GM12878 (cell line): Measurements from ENCODE around the gene CHMP1B. TPM values are rescaled to one million over a fixed set of nuclear protein-coding genes. Genes with fewer than 3 reads are reported as not detected.

Experiments used
- ATAC-seq: fragments of 200-7000 bp; cut with Tn5 transposase; 3 replicates; pipeline ENCODE4 v1.9.1; 2020; ENCODE audit warnings: mild to moderate bottlenecking, moderate library complexity
- BruUV-seq: library from RNA; stranded (reverse); fragments of 400-500 nt; replicated peaks from 2 replicates; lab custom pipeline; 2021; lab: Mats Ljungman, UMichigan
- CTCF ChIA-PET: fragments of 300-600 bp; sonication (Branson Sonifier 250); formaldehyde crosslinking; extraction: SDS; loops from one replicate; lab custom pipeline; 2021; ENCODE audit warnings: inconsistent platforms; lab: Yijun Ruan, JAX
- POLR2A ChIA-PET: fragments of 350-600 bp; formaldehyde crosslinking; extraction: SDS; loops from one replicate; lab custom pipeline; 2021; ENCODE audit warnings: inconsistent platforms; lab: Charles Lee
- RAD21 ChIA-PET: fragments of 300-600 bp; sonication (Branson Sonifier 250); formaldehyde crosslinking; loops from one replicate; lab custom pipeline; 2023; ENCODE audit warnings: antibody characterized with exemption; ENCODE audit not compliant: unreplicated experiment; lab: Charles Lee
- SMC1A ChIA-PET: fragments of 300-600 bp; sonication (Branson Sonifier 250); formaldehyde crosslinking; loops from one replicate; lab custom pipeline; 2023; ENCODE audit not compliant: unreplicated experiment, uncharacterized antibody; lab: Charles Lee
- DNase-seq: peaks from one replicate; pipeline ENCODE4 v3.0.0-alpha.2; 2011; ENCODE audit warnings: low read depth, low spot score
- FAIRE-seq: peaks from 3 replicates; lab custom pipeline; 2011; peaks lifted over from hg19 to GRCh38; lab: Jason Lieb, UNC
- H2AFZ ChIP-seq: 2 replicates; pipeline ENCODE4 v1.6.0; 2011; ENCODE audit warnings: low read depth, low read length, control low read depth; ENCODE audit not compliant: control insufficient read depth
- H3K27ac ChIP-seq: 2 replicates; pipeline ENCODE4 v1.5.1; 2011; ENCODE audit warnings: control low read depth; ENCODE audit not compliant: control insufficient read depth, insufficient read depth
- H3K27me3 ChIP-seq, 2 experiments: replicated peaks in 1 of 2; 2 replicates each; pipeline versions ENCODE4 v1.6.0 to v1.6.1; 2011; ENCODE audit warnings: low read length in 1 of 2; ENCODE audit not compliant: control insufficient read depth in 2 of 2, insufficient read depth in 2 of 2
- H3K36me3 ChIP-seq, 2 experiments: 2 replicates each; pipeline ENCODE4 v1.5.1; 2011; ENCODE audit warnings: low read length in 1 of 2; ENCODE audit not compliant: control insufficient read depth in 2 of 2, insufficient read depth in 2 of 2
- H3K4me1 ChIP-seq: 2 replicates; pipeline ENCODE4 v1.6.1; 2011; ENCODE audit warnings: mild to moderate bottlenecking, low read length, moderate library complexity, mixed read lengths; ENCODE audit not compliant: control insufficient read depth, insufficient read depth
- H3K4me2 ChIP-seq: 2 replicates; pipeline ENCODE4 v1.6.0; 2011; ENCODE audit warnings: control low read depth; ENCODE audit not compliant: control insufficient read depth, insufficient read depth
- H3K4me3 ChIP-seq: fragments of 200-600 bp; sonication (generic); 2 replicates; pipeline ENCODE4 v1.5.1; 2016
- H3K79me2 ChIP-seq: 2 replicates; pipeline ENCODE4 v1.6.0; 2011; ENCODE audit warnings: low read length; ENCODE audit not compliant: control insufficient read depth, insufficient read depth
- H3K9ac ChIP-seq: 2 replicates; pipeline ENCODE4 v1.8.0; 2011; ENCODE audit warnings: low read length, control low read depth, mixed read lengths; ENCODE audit not compliant: control insufficient read depth, insufficient read depth
- H3K9me3 ChIP-seq: replicated peaks from 3 replicates; pipeline ENCODE4 v1.5.1; 2011; ENCODE audit warnings: mild to moderate bottlenecking, low read length; ENCODE audit not compliant: control insufficient read depth, insufficient read depth
- H4K20me1 ChIP-seq: 2 replicates; pipeline ENCODE4 v1.6.0; 2011; ENCODE audit not compliant: control insufficient read depth, insufficient read depth
- ASH2L ChIP-seq: fragments of 300-600, 200-600 bp; sonication (generic); IDR thresholded peaks from 2 replicates; pipeline ENCODE4 v1.6.1; 2017; ENCODE audit warnings: low read depth, mild to moderate bottlenecking, borderline replicate concordance
- CEBPZ ChIP-seq: fragments of 150-350 bp; IDR thresholded peaks from 2 replicates; pipeline ENCODE4 v1.6.1; 2016; ENCODE audit warnings: low read depth, low read length
- ETV6 ChIP-seq, 2 experiments: fragments of 450-650 bp in 1 of 2; IDR thresholded peaks in 1 of 2; conservative IDR thresholded peaks in 1 of 2; 2 replicates each; pipeline ENCODE4 v1.6.1; 2014; ENCODE audit warnings: antibody characterized with exemption in 1 of 2, borderline replicate concordance in 1 of 2, low read depth in 1 of 2, mild to moderate bottlenecking in 1 of 2, moderate library complexity in 1 of 2
- JUND ChIP-seq: IDR thresholded peaks from 2 replicates; pipeline ENCODE4 v1.6.1; 2012; ENCODE audit warnings: low read depth, mild to moderate bottlenecking, low read length, improper control_type of control experiment, moderate library complexity
- MLLT1 ChIP-seq: fragments of 450-650 bp; IDR thresholded peaks from 2 replicates; pipeline ENCODE4 v1.6.1; 2016; ENCODE audit warnings: mild to moderate bottlenecking
- NFXL1 ChIP-seq: fragments of 450-650 bp; IDR thresholded peaks from 2 replicates; pipeline ENCODE4 v1.6.1; 2017; ENCODE audit warnings: antibody characterized with exemption, mild to moderate bottlenecking, borderline replicate concordance
- PAX8 ChIP-seq: fragments of 450-650 bp; IDR thresholded peaks from 2 replicates; pipeline ENCODE4 v1.6.1; 2017; ENCODE audit warnings: mild to moderate bottlenecking, moderate library complexity
- PBX3 ChIP-seq: IDR thresholded peaks from 2 replicates; pipeline ENCODE4 v1.6.1; 2011; ENCODE audit warnings: mild to moderate bottlenecking, low read depth, low read length, moderate library complexity; ENCODE audit not compliant: insufficient replicate concordance
- SMAD5 ChIP-seq: IDR thresholded peaks from 2 replicates; pipeline ENCODE4 v1.6.1; 2016; ENCODE audit warnings: antibody characterized with exemption, low read depth
- ZNF384 ChIP-seq: IDR thresholded peaks from 2 replicates; pipeline ENCODE4 v1.6.1; 2012; ENCODE audit warnings: low read depth, mild to moderate bottlenecking, low read length, improper control_type of control experiment, borderline replicate concordance
- ZNF687 ChIP-seq: fragments of 450-650 bp; IDR thresholded peaks from 2 replicates; pipeline ENCODE4 v1.6.1; 2017; ENCODE audit warnings: mild to moderate bottlenecking, moderate library complexity
- whole genome bisulfite sequencing: methylation state at CpG from one replicate; pipeline ENCODE4 v1.1.6; 2016; ENCODE audit warnings: low lambda C conversion rate; ENCODE audit not compliant: insufficient replicate concordance, insufficient coverage; ENCODE audit errors: missing lambda C conversion rate; 5-methylcytosine and 5-hydroxymethylcytosine counted together
- in situ Hi-C: fragments of 300-500 bp; cut with MboI; formaldehyde crosslinking; loops from 9 replicates; pipeline ENCODE4 v1.14.3; 2018; ENCODE audit warnings: mixed read lengths
- intact Hi-C: fragments of 100-400 bp; cut with micrococcal nuclease; formaldehyde crosslinking; loops from one replicate; pipeline ENCODE4 v1.14.2; 2022; ENCODE audit not compliant: unreplicated experiment
- polyA plus RNA-seq, 11 experiments: library from polyadenylated mRNA; depleted of rRNA in 4 of 11; unstranded in 6 of 11; stranded (reverse) in 5 of 11; fragments of >200 nt; fragmentation: Nextera tagmentation in 4 of 11; fragmentation: Illumina TruSeq in 1 of 11; extraction: Ambion mirVana in 4 of 11; extraction: Trizol in 1 of 11; gene quantifications; 1 replicate in 1 of 11; 2 replicates in 10 of 11; pipeline versions ENCODE4 v1.2.1 to v1.2.3, GENCODE V29; 2011 to 2016; ENCODE audit warnings: inconsistent platforms in 2 of 11, missing spikeins in 2 of 11, low read depth in 1 of 11
- total RNA-seq, 4 experiments: library from RNA; depleted of rRNA in 3 of 4; stranded (reverse); fragments of >200 nt in 3 of 4; fragmentation: Illumina TruSeq in 1 of 4; extraction: Trizol in 1 of 4; gene quantifications; 2 replicates each; pipeline versions ENCODE4 v1.2.1 to v1.2.3, GENCODE V29; 2013 to 2021

CHMP1B gene
- total and polyA plus RNA-seq, 10 of the 15 experiments (the other 5 are each of a cell fraction or from before 2014, with no cell fraction given): 8.5 to 24.0 (median 18.6) TPM

- ChIA-PET SMC1A (interaction anchor here (1.3 kb wide), 1 partner anchor 44 kb away, joined by 3 read pairs; no protein-coding TSS in a partner anchor), CTCF (interaction anchor here (1.1 kb wide), 1 partner anchor 144 kb away, joined by 3 read pairs; no protein-coding TSS in a partner anchor), RAD21 (no interaction called here), POLR2A (no interaction called here)
- DNase-seq (no peak), FAIRE-seq (no peak), ATAC-seq (no peak)
- Histone ChIP-seq H3K27ac (no peak overlapping the region), H3K79me2 (no peaks in the 10 kb centered on the region), H3K9ac (no peak overlapping the region), H2AFZ (no peak overlapping the region), H3K9me3 (no peaks in the 10 kb centered on the region), H3K4me3 (no peak overlapping the region), H3K36me3 (no peaks in the 10 kb centered on the region), H3K4me1 (no peaks in the 10 kb centered on the region), H3K4me2 (no peak overlapping the region), H3K27me3 (no peaks in the 10 kb centered on the region), H4K20me1 (no peaks in the 10 kb centered on the region)
- intact Hi-C loops (no loop called here), in situ Hi-C loops (no loop called here)
- WGBS: 93% methylated on average over 10 of the region's 10 CpGs
- BruUV-seq: no TSS peak
- TF ChIP-seq ZNF687: no peak
- no peak for TF ChIP-seq ETV6 (conservative IDR thresholded peaks at IDR 0.05 in 1 of 2, IDR thresholded peaks at IDR 0.05 in 1 of 2; ENCODE audit: borderline replicate concordance in 1 of 2, low read depth in 1 of 2)
- TF ChIP-seq NFXL1: no peak
- no peak for TF ChIP-seq PAX8
- TF ChIP-seq SMAD5: no peak
- no peak for TF ChIP-seq ASH2L
- no peak for TF ChIP-seq CEBPZ
- TF ChIP-seq ZNF384: no peak
- no peak for TF ChIP-seq MLLT1
- no peak for TF ChIP-seq JUND
- no peak for TF ChIP-seq PBX3
These were observed 26.4 kb downstream of the CHMP1B start for GRCh38 chr18:11877497-11878135.
